NCI-H2196 treated with DMSO at 0.1 percent for 48 hours (cell line): ENCODE results near the gene C9.
"Not testable (repeated sequence)": the region's sequence is repeated elsewhere in the genome, so short reads cannot be mapped to it uniquely, and the experiment has no call there.

Experiments
- DNase-seq: peaks from one replicate; lab custom pipeline; 2025; ENCODE audit not compliant: unreplicated experiment; lab: John Stamatoyannopoulos, UW

The C9 gene

GRCh38 chr5:39264528-39264927 is 99.8 kb downstream of the C9 start:
- DNase-seq: no peak

DNA sequence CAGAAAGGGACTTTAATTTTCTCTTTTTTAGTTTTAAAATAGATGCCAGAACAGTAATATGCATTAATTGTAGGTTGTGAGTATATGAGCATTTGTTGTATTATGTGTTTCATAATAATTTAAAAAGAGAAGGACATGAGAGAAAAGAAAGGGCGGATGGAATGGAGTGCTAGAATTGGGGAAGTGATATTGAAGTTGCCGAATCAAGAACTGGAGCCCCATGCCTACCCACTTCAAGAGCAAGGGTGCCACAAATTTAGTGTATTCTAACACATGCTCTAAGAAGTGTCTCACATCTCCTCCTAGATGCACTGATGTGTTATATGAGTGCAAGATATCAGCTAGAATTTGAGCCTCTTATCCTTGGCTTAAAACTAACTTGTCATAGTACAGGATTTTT is 101.3 kb downstream of the C9 start:
- DNase-seq: no peak

- DNase-seq: no peak
Measured at GRCh38 chr5:39260095-39260494, 104.2 kb downstream of the C9 start.

DNA sequence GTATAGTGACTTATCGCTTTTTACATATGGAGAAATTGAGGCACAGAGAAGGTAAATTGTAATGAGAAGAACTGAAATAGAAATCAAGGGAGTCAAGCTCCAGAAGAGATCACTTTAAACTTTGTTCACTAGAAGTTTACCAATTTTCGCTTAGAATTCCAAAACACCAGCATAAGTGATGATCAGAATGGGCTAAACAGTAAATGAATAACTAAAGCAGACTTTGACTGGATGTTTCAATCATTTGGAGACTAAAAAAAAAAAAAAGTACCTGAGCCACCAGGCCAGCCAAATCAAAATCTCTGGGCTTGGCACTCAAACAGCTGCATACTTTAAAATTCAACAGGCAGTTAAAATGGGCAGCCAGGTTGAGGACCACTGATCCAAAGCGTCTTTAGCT is 106.7 kb downstream of the C9 start:
- no peak for DNase-seq

DNA sequence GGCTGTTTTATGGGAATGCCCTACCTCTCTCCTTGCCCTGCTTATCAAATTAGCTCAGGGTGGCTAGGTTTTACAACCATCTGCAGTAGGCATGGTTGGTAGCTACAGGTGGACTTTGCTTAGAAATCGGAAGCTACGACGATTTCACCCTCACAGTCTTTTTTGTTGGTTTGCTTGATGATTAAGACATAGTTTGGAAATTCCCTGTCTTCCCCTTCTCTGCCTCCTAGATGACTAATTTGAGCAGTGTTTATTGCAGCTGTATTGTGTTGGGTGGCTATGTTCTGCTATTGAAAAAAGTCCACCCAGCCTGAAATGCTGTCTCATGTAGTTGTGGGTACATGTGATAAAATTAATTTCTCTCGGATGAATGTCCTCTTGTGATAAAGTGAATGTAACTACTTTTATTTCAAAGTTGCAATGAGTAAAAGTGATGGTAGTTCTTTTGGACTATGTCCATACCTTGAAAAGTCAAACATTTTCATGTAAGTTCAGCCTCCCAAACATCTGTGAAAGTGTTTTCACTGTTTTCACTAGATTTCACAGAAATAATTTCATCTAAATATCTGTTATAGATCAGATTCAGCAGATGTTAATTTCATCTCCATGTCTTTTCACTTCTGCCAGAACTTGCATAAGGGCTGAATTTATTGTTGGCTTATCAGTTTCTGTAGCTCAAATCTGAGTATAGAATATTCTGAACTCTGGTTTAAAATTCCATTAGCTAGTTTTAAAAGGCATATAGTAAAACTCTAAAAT is 107.6 kb downstream of the C9 start:
- DNase-seq: no peak

DNA sequence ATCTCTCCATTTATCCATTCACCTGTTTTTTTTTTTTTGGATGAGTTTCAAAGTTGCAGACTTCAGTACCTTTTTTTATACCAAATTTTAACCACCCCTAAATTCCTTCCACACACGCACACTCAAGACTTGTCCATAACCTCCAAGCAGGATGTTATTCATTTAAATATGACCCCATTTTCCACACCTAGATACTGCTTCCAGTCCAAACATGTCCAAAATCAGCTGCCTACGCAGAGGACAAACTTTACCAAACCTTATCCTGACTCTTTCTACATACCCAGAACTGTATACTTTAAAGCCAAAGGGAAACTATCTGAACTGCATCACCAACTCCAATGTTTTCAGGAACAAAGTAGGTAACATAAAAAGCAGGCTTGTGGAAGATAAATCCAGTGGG is 108.9 kb downstream of the C9 start:
- no peak for DNase-seq

DNA sequence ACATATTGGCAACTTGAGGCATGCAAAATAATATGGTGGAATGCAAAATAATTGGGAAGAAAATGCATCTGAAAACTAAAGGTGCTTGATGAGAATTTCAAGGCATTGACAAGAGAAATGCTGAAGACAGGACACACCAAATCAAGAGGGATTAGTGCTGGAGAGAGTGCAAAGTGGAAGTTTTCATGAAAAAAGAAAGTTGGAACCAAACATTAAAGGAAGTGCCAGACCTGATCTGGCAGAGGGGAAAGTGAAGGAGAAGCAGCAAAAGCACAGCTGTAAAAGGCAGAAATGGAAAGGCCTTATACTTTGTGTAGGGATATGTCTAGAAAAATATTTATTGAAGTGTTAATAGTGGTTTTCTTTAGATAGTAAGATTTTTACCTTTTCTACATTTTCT is 109.6 kb downstream of the C9 start:
- DNase-seq: no peak

DNA sequence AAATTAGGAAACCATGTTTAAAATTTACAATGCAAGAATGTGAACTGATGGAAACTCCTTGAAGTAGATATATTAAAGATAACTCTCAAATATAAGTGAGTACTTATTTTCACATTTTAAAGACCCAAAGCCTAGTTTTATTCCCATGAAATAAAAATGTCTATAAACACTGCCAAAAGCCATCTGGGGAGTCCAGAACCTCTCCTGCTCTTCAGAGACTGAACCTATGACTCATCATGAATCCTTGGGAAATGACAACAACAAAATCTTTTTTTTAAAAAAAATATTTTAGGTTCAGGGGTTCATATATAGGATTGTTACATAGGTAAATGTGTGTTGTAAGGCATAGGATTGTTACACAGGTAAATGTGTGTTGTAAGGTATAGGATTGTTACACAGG is 111.1 kb downstream of the C9 start:
- DNase-seq: no peak

GRCh38 chr5:39249564-39250274 is 114.6 kb downstream of the C9 start:
- DNase-seq: no peak

GRCh38 chr5:39249069-39249468 is 115.2 kb downstream of the C9 start:
- DNase-seq: no peak

DNA sequence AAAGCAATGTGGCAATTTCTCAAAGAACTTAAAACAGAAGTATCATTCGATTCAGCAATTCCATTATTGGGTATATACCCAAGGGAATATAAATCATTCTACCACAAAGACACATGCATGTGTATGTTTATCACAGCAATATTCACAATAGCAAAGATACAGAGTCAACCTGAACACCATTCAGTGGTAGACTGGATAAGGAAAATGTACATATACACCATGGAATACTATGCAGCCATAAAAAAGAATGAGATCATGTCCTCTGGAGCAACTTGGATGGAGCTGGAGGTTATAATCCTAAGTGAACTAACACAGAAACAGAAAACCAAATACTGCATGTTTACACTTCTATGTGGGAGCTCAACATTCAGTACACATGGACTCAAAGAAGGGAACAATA is 123.5 kb downstream of the C9 start:
- DNase-seq: no peak

GRCh38 chr5:39238366-39239105 is 125.8 kb downstream of the C9 start:
- DNase-seq: no peak

GRCh38 chr5:39236718-39237117 is 127.6 kb downstream of the C9 start:
- DNase-seq: no peak

DNA sequence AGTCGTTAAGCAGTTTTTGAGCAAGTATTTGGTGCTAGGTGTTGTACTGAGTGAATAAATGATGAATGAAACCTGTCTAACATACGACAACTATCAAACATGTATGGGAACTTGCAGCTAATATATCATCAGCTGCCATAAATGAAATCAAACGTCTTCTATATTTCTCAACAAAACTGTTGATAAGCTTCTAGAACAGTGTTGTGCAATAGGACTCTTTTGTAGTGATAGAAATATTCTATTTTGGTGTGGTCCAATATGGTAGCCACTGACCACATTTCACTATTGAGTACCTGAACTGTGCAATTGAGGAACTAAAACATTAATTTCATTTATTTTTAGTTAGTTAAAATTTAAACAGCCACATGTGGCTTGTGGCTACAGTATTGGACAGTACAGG is 128.6 kb downstream of the C9 start:
- DNase-seq: no peak

DNA sequence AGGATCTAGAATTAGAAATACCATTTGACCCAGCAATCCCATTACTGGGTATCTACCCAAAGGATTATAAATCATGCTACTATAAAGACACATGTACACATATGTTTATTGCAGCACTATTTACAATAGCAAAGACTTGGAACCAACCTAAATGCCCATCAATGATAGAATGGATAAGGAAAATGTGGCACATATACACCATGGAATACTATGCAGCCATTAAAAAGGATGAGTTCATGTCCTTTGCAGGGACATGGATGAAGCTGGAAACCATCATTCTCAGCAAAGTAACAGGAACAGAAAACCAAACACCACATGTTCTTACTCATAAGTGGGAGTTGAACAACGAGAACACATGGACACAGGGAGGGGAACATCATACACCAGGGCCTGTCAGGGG is 129.8 kb downstream of the C9 start:
- not testable (repeated sequence) for DNase-seq
